Measurements from ENCODE around the gene ADAM17.

DNA sequence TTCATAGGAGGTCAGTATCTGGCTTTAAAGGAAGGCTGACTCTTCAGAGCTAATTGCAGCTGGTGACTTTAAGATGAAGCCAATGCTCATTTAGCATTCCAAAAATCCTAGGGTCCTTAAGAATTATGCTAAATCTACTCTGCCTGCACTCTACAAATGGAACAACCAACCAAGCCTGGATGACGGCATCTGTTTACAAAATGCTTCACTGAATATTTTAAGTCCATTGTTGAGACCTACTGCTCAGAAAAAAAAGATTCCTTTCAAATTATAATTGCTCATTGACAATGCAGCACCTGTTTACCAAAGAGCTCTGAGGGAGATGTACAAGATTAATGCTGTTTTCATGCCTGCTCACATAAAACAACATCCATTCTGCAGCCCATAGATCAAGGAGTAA, 43.8 kb upstream of the ADAM17 start:
- TF ChIP-seq, protein P1, sequence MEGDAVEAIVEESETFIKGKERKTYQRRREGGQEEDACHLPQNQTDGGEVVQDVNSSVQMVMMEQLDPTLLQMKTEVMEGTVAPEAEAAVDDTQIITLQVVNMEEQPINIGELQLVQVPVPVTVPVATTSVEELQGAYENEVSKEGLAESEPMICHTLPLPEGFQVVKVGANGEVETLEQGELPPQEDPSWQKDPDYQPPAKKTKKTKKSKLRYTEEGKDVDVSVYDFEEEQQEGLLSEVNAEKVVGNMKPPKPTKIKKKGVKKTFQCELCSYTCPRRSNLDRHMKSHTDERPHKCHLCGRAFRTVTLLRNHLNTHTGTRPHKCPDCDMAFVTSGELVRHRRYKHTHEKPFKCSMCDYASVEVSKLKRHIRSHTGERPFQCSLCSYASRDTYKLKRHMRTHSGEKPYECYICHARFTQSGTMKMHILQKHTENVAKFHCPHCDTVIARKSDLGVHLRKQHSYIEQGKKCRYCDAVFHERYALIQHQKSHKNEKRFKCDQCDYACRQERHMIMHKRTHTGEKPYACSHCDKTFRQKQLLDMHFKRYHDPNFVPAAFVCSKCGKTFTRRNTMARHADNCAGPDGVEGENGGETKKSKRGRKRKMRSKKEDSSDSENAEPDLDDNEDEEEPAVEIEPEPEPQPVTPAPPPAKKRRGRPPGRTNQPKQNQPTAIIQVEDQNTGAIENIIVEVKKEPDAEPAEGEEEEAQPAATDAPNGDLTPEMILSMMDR (optimal IDR thresholded peaks at IDR 0.05 in 1 of 3, IDR thresholded peaks at IDR 0.05 in 1 of 3, conservative IDR thresholded peaks at IDR 0.05 in 1 of 3; ENCODE audit: extremely low read depth in 1 of 3, insufficient read depth in 2 of 3, low read length in 3 of 3): no peak
- no peak for TF ChIP-seq EZH2 (IDR thresholded peaks at IDR 0.05; ENCODE audit: low read length)

Measured in keratinocyte (primary cell).